OCI-LY7 (cell line): Measurements from ENCODE around the gene BEND7. TPM values are rescaled to one million over a fixed set of nuclear protein-coding genes. Genes with fewer than 3 reads are reported as not detected.

Experiments
- BruUV-seq: library from RNA; stranded (reverse); fragments of 400-500 nt; replicated peaks from 2 replicates; lab custom pipeline; 2021; lab: Mats Ljungman, UMichigan
- CTCF ChIA-PET: fragments of 300-600 bp; sonication (Branson Sonifier 250); formaldehyde crosslinking; loops from one replicate; lab custom pipeline; 2022; ENCODE audit warnings: antibody characterized with exemption; ENCODE audit not compliant: unreplicated experiment; lab: Charles Lee
- POLR2A ChIA-PET: fragments of 300-600 bp; sonication (Branson Sonifier 250); formaldehyde crosslinking; loops from one replicate; lab custom pipeline; 2022; ENCODE audit warnings: antibody characterized with exemption; lab: Charles Lee
- DNase-seq: peaks from one replicate; pipeline ENCODE4 v3.0.0-alpha.2; 2015; ENCODE audit warnings: low spot score
- H2AFZ ChIP-seq: fragments of 200-600 bp; sonication (generic), shearing (Covaris generic); 2 replicates; pipeline ENCODE4 v1.6.1; 2014; ENCODE audit warnings: mild to moderate bottlenecking, antibody characterized with exemption, low read length, moderate library complexity
- H3K27ac ChIP-seq: fragments of 200-600 bp; sonication (generic); 2 replicates; pipeline ENCODE4 v1.5.1; 2014; ENCODE audit warnings: mixed run types, low read depth, mild to moderate bottlenecking, moderate library complexity, low read length, inconsistent platforms; ENCODE audit not compliant: poor library complexity, severe bottlenecking
- H3K36me3 ChIP-seq: fragments of 200-600 bp; sonication (generic); 2 replicates; pipeline ENCODE4 v1.6.1; 2014; ENCODE audit warnings: mild to moderate bottlenecking, antibody characterized with exemption, low read length, moderate library complexity, mixed read lengths; ENCODE audit not compliant: insufficient read depth
- H3K4me1 ChIP-seq: fragments of 200-600 bp; sonication (generic); 2 replicates; pipeline ENCODE4 v1.5.1; 2014; ENCODE audit warnings: mild to moderate bottlenecking, low read length; ENCODE audit not compliant: insufficient read depth, poor library complexity, severe bottlenecking
- H3K4me2 ChIP-seq: fragments of 200-600 bp; sonication (generic); 2 replicates; pipeline ENCODE4 v1.6.1; 2014; ENCODE audit warnings: mild to moderate bottlenecking, low read length
- H3K4me3 ChIP-seq: fragments of 200-600 bp; sonication (generic); 2 replicates; pipeline ENCODE4 v1.5.1; 2014; ENCODE audit warnings: mild to moderate bottlenecking, low read depth, low read length; ENCODE audit not compliant: poor library complexity, severe bottlenecking
- H3K79me2 ChIP-seq: fragments of 200-600 bp; sonication (generic); 2 replicates; pipeline ENCODE4 v1.6.1; 2016; ENCODE audit warnings: low read depth, mild to moderate bottlenecking, low read length, moderate library complexity, mixed read lengths; ENCODE audit not compliant: insufficient read depth
- H3K9me2 ChIP-seq: fragments of 200-600 bp; sonication (generic); 2 replicates; pipeline ENCODE4 v1.6.1; 2016; ENCODE audit warnings: mild to moderate bottlenecking, low read length, mixed read lengths; ENCODE audit not compliant: insufficient read depth
- H3K9me3 ChIP-seq: fragments of 200-600 bp; sonication (generic); 2 replicates; pipeline ENCODE4 v1.6.1; 2014; ENCODE audit warnings: mild to moderate bottlenecking, mixed run types, low read length, mixed read lengths
- H4K20me1 ChIP-seq: fragments of 200-600 bp; sonication (generic); 2 replicates; pipeline ENCODE4 v1.6.1; 2014; ENCODE audit warnings: mild to moderate bottlenecking, antibody characterized with exemption, low read length, moderate library complexity, mixed read lengths; ENCODE audit not compliant: insufficient read depth
- EZH2phosphoT487 ChIP-seq: fragments of 200-600 bp; sonication (generic); IDR thresholded peaks from 2 replicates; pipeline ENCODE4 v1.6.1; 2018; ENCODE audit warnings: low read depth, borderline replicate concordance, mild to moderate bottlenecking, mixed run types, antibody characterized with exemption, low read length, moderate library complexity, mixed read lengths
- intact Hi-C: fragments of 100-400 bp; cut with micrococcal nuclease; formaldehyde crosslinking; loops from one replicate; pipeline ENCODE4 v1.10.0; 2022; ENCODE audit not compliant: unreplicated experiment
- total RNA-seq, 2 experiments: library from RNA; depleted of rRNA in 1 of 2; stranded (reverse); fragments of >200 nt in 1 of 2; shearing (Covaris generic) in 1 of 2; gene quantifications; 2 replicates each; pipeline ENCODE4 v1.2.3, GENCODE V29; 2014 to 2022
- TF ChIP-seq, protein P1 (sequence below): fragments of 200-600 bp; sonication (generic); conservative IDR thresholded peaks from 2 replicates; pipeline ENCODE4 v1.5.1; 2014; ENCODE audit warnings: mild to moderate bottlenecking, antibody characterized with exemption, low read length, moderate library complexity, mixed read lengths

BEND7 gene
- total RNA-seq, 2 experiments from 2014 or later: not detected

DNA sequence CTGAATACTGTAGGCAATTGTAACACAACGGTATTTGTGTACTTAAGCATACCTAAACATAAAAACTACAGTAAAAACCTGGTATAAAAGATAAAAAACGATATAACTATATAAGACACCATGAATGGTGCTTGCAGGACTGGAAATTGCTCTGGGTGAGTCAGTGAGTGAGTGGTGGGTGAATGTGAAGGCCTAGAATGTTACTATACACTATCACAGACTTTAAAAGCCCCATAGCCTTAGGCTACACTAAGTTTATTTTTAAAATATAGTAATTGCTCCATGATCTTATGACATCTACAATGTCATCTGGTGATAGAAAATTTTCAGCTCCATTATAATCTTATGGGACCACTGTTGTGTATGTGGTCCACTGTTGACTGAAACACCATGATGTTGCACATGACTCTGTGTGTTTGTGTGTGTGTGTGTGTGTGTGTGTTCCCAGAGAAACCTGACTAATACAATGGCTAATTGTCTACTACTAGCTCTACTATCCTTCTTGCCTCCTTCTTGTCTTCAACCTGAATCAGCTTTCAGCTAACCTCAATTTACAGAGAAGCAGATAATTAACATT lies 30.4 kb upstream of the BEND7 start:
- ChIA-PET CTCF (no interaction called here), POLR2A (interaction anchor here (0.6 to 0.7 kb wide), 2 partner anchors 9 to 880 kb away, joined by 4 to 8 read pairs; no protein-coding TSS in a partner anchor)
- intact Hi-C loops: no loop called here
- H3K4me3 ChIP-seq: no peak overlapping the region
- H3K36me3 ChIP-seq: no peaks in the 10 kb centered on the region
- H3K79me2 ChIP-seq: no peaks in the 10 kb centered on the region
- no peaks in the 10 kb centered on the region for H3K9me2 ChIP-seq
- no TSS peak for BruUV-seq
- no peak overlapping the region for H2AFZ ChIP-seq
- TF ChIP-seq, protein P1, sequence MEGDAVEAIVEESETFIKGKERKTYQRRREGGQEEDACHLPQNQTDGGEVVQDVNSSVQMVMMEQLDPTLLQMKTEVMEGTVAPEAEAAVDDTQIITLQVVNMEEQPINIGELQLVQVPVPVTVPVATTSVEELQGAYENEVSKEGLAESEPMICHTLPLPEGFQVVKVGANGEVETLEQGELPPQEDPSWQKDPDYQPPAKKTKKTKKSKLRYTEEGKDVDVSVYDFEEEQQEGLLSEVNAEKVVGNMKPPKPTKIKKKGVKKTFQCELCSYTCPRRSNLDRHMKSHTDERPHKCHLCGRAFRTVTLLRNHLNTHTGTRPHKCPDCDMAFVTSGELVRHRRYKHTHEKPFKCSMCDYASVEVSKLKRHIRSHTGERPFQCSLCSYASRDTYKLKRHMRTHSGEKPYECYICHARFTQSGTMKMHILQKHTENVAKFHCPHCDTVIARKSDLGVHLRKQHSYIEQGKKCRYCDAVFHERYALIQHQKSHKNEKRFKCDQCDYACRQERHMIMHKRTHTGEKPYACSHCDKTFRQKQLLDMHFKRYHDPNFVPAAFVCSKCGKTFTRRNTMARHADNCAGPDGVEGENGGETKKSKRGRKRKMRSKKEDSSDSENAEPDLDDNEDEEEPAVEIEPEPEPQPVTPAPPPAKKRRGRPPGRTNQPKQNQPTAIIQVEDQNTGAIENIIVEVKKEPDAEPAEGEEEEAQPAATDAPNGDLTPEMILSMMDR: no peak
- TF ChIP-seq EZH2phosphoT487: no peak
- H3K27ac ChIP-seq: no peak overlapping the region
- H3K4me1 ChIP-seq: no peaks in the 10 kb centered on the region
- H3K9me3 ChIP-seq: no peaks in the 10 kb centered on the region
- no peak overlapping the region for H3K4me2 ChIP-seq
- DNase-seq: no peak
- H4K20me1 ChIP-seq: no peaks in the 10 kb centered on the region

DNA sequence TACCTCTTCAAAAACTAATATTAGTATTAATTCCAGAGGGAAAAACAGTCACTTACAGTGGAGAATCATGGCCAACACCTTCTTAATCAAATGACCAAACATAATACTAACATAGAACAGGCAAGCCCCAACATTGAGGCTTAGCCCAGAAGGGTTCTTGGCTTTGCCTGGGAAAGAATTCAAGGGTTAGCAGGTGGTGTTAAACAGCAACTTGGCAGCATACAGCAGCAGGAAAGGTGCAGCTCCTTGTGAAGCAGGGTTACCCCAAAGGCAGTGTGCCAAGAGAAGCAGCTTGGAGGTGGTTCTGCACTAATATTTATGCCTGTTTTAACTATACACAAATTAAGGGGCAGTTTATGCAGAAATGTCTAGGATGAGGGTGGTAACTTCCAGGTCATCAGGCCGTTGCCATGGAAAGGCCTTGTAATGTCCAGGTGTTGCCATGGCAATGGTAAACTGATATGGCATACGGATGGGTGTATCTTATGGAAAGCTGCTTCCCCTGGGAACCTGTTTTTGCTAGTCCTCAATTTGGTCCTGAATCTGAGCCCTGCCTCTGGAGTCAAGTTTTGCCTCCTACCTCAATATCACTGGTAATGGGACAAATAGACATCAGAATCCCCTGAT lies 27.2 kb upstream of the BEND7 start:
- H3K9me2 ChIP-seq: no peaks in the 10 kb centered on the region
- H3K4me3 ChIP-seq: no peak overlapping the region
- TF ChIP-seq, protein P1: no peak
- no peak for TF ChIP-seq EZH2phosphoT487
- no peak for DNase-seq
- no peaks in the 10 kb centered on the region for H4K20me1 ChIP-seq
- ChIA-PET POLR2A (no interaction called here), CTCF (no interaction called here)
- BruUV-seq: no TSS peak
- H2AFZ ChIP-seq: no peak overlapping the region
- intact Hi-C loops: no loop called here
- H3K4me1 ChIP-seq: no peaks in the 10 kb centered on the region
- H3K27ac ChIP-seq: no peak overlapping the region
- H3K9me3 ChIP-seq: no peaks in the 10 kb centered on the region
- H3K36me3 ChIP-seq: no peaks in the 10 kb centered on the region
- H3K79me2 ChIP-seq: no peaks in the 10 kb centered on the region
- H3K4me2 ChIP-seq: no peak overlapping the region

DNA sequence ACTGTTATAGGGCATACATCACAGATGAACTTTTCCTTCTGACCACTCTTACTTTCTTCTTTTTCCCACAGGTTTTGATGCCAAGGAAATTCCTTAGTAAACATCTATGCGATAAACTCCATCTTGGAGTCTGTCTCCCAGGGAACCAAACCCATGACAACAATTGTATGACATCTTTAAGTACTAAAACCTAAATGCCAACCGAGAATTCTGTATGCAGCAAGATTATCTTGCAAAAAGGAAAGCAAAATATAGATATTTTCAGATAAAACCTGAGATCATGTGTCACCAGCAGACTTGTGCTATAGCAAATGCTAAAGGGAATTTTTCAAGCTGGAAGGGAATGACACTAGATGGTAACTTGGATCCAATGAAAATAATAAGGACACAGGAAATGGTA lies 22.0 kb upstream of the BEND7 start:
- Histone ChIP-seq H3K9me3 (no peaks in the 10 kb centered on the region), H3K27ac (no peak overlapping the region), H3K4me3 (no peak overlapping the region), H3K4me1 (no peaks in the 10 kb centered on the region), H3K4me2 (no peak overlapping the region), H2AFZ (no peak overlapping the region), H4K20me1 (no peaks in the 10 kb centered on the region), H3K36me3 (no peaks in the 10 kb centered on the region), H3K79me2 (no peaks in the 10 kb centered on the region), H3K9me2 (no peaks in the 10 kb centered on the region)
- ChIA-PET CTCF (no interaction called here), POLR2A (no interaction called here)
- no peak for DNase-seq
- no TSS peak for BruUV-seq
- intact Hi-C loops: no loop called here
- no peak for TF ChIP-seq EZH2phosphoT487
- TF ChIP-seq, protein P1: no peak
